Prostate gland (tissue), 2 donors: ENCODE measurements around the gene CYRIA. TPM values are rescaled to one million over a fixed set of nuclear protein-coding genes. Genes with fewer than 3 reads are reported as not detected.

ENCODE experiments used
- DNase-seq: peaks from one replicate; pipeline ENCODE4 v3.0.0-alpha.2; 2019; ENCODE audit warnings: low spot score
- H3K27ac ChIP-seq, 2 donors: fragments of 200-600 bp; sonication (generic); 2 replicates each; pipeline ENCODE4 v1.5.1; 2017 to 2019
- H3K27me3 ChIP-seq: fragments of 200-600 bp; sonication (generic); replicated peaks from 2 replicates; pipeline ENCODE4 v1.5.1; 2019; ENCODE audit not compliant: insufficient read depth
- H3K36me3 ChIP-seq, 2 donors: fragments of 200-600 bp; sonication (generic); 1 replicate in 1 of 2; 2 replicates in 1 of 2; pipeline versions ENCODE4 v1.5.1 to v1.8.1; 2017 to 2019
- H3K4me1 ChIP-seq: fragments of 200-600 bp; sonication (generic); replicated peaks from 2 replicates; pipeline ENCODE4 v1.5.1; 2019
- H3K4me3 ChIP-seq, 2 donors: fragments of 200-600 bp; sonication (generic); 2 replicates each; pipeline ENCODE4 v1.5.1; 2017 to 2019
- H3K9me3 ChIP-seq: fragments of 200-600 bp; sonication (generic); 2 replicates; pipeline ENCODE4 v1.5.1; 2017
- POLR2A ChIP-seq: fragments of 450-650 bp; IDR thresholded peaks from one replicate; pipeline ENCODE4 v1.6.1; 2016; ENCODE audit warnings: antibody characterized with exemption, mild to moderate bottlenecking
- POLR2AphosphoS5 ChIP-seq: sonication (generic); formaldehyde crosslinking; IDR thresholded peaks from one replicate; pipeline ENCODE4 v1.6.1; 2017; ENCODE audit warnings: antibody characterized with exemption
- WGBS: methylation state at CpG from one replicate; pipeline ENCODE4 v1.1.5; 2018; 5-methylcytosine and 5-hydroxymethylcytosine counted together
- intact Hi-C: fragments of 100-400 bp; cut with DNase I; formaldehyde crosslinking; loops from one replicate; pipeline ENCODE4 v1.14.2; 2022
- total RNA-seq, 2 donors: library from RNA; depleted of rRNA; stranded (reverse); fragments of >200 nt; gene quantifications; one replicate each; pipeline ENCODE4 v1.1.0, GENCODE V29; 2016
- TF ChIP-seq, protein P1 (sequence below), 4 experiments: fragments of 200-600 bp in 2 of 4; fragments of 450-650 bp in 2 of 4; sonication (generic) in 2 of 4; IDR thresholded peaks; 1 replicate in 3 of 4; 2 replicates in 1 of 4; pipeline ENCODE4 v1.5.1; 2016 to 2019; ENCODE audit warnings: antibody characterized with exemption in 4 of 4, mild to moderate bottlenecking in 2 of 4, moderate library complexity in 2 of 4

CYRIA gene
- total RNA-seq, 2 donors from 2014 or later: 6.5 to 10.3 TPM

DNA sequence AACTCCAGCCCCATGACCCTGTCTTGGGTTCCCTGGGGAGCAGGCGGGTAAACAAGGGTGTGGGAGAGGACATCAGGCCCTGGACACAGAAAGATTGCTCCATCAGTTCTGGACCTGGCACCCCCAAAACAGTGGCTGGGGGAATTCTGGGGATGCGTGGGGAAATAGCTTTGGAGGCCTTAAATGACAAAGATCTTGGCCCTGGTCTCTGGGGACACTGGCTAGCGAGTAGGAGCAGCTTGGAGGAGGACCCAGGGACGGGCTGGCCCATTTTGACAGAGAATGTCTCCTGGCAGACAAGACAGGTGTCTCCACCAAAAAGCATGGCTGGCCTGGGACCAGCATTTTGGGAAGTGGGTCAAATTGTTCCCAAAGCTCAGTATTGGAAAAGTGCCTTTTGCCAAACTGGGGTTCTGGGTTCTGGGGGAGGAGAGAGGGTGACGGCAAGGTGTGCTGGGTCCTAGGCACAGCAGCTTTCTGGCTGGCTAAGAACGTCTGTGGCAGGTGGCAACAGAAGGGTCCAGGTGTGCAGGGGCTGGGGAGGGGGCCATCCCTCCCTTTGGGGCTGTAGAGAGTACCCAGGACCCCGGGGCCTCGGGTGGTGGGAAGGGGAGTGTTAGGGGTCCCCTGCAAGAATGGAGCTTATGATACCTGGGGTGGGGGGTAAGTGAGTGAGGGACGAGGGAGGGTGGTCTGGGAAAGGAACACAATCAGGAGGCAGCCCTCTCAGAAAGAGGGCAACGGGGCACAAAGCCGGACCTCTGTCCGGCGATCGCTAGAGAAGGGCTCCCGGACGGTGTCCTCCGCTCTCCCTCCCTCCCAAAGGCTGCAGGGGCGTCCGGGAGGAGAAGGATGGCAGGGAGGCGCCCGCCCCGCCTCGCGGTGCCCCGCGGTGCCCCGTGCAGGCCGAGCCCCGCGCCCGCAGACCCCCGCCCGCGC is 556 bp downstream of the CYRIA start:
- Histone ChIP-seq H3K4me3 (peak overlapping the region; percentile 59 to 61), H3K27me3 (no peaks in the 10 kb centered on the region), H3K9me3 (no peaks in the 10 kb centered on the region), H3K36me3 (no peaks in the 10 kb centered on the region), H3K27ac (peak overlapping the region; percentile 60 to 63), H3K4me1 (peaks cover 12% of the 10 kb centered on the region)
- intact Hi-C loops: loop anchor here (10.0 kb wide), 1 partner anchor 1090 kb away; the partner anchor contains the start of genes GEN1 and SMC6
- TF ChIP-seq POLR2A (no peak), POLR2AphosphoS5 (no peak)
- TF ChIP-seq, protein P1, sequence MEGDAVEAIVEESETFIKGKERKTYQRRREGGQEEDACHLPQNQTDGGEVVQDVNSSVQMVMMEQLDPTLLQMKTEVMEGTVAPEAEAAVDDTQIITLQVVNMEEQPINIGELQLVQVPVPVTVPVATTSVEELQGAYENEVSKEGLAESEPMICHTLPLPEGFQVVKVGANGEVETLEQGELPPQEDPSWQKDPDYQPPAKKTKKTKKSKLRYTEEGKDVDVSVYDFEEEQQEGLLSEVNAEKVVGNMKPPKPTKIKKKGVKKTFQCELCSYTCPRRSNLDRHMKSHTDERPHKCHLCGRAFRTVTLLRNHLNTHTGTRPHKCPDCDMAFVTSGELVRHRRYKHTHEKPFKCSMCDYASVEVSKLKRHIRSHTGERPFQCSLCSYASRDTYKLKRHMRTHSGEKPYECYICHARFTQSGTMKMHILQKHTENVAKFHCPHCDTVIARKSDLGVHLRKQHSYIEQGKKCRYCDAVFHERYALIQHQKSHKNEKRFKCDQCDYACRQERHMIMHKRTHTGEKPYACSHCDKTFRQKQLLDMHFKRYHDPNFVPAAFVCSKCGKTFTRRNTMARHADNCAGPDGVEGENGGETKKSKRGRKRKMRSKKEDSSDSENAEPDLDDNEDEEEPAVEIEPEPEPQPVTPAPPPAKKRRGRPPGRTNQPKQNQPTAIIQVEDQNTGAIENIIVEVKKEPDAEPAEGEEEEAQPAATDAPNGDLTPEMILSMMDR (IDR thresholded peaks at IDR 0.05): no peak
- no peak for DNase-seq
- 7% methylated on average over 30 of the region's 34 CpGs for WGBS

DNA sequence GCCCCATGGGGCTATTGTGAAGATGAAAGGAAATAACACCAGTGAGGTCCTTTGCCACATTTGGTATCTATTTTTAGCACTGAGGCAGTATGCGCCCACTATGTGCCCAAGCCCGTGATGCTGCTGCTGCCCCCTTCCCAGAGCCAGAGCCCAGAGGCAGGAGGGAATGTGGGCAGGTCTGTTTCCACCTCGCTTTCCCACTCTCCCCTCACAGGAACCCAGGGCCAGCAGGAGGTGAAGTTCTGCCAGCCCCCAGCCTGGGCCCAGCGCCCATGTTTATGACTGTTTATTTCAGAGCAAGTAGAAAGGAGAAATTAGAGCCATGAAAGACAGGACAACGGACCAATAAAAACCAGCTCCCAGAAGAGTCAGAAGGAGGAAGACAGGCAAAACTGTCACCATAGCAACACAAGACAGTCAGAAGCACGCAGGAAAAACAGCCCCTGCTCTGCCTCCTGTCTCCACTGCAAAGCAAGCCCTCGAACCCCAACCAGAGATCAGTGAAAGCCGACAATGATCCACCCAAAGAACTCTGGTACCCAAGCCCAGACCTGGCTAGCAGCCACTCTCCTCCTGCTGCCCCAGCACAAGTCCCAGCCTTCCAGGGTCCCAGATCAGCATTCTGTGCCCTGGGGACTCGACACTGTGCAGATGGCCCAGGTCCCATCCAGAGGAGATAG is 1.4 kb downstream of the CYRIA start:
- Histone ChIP-seq H3K9me3 (no peaks in the 10 kb centered on the region), H3K4me1 (peaks cover 13% of the 10 kb centered on the region), H3K27ac (peak overlapping the region; percentile 60 to 63), H3K36me3 (no peaks in the 10 kb centered on the region), H3K4me3 (peak overlapping the region; percentile 59 to 61), H3K27me3 (no peaks in the 10 kb centered on the region)
- intact Hi-C loops: loop anchor here (10.0 kb wide), 1 partner anchor 1091 kb away; the partner anchor contains the start of genes GEN1 and SMC6
- DNase-seq: peak; percentile 83
- 7% methylated on average over 9 of the region's 9 CpGs for WGBS
- TF ChIP-seq, protein P1 (IDR thresholded peaks at IDR 0.05): no peak
- TF ChIP-seq POLR2AphosphoS5 (peak; percentile 77), POLR2A (peak; percentile 32)

DNA sequence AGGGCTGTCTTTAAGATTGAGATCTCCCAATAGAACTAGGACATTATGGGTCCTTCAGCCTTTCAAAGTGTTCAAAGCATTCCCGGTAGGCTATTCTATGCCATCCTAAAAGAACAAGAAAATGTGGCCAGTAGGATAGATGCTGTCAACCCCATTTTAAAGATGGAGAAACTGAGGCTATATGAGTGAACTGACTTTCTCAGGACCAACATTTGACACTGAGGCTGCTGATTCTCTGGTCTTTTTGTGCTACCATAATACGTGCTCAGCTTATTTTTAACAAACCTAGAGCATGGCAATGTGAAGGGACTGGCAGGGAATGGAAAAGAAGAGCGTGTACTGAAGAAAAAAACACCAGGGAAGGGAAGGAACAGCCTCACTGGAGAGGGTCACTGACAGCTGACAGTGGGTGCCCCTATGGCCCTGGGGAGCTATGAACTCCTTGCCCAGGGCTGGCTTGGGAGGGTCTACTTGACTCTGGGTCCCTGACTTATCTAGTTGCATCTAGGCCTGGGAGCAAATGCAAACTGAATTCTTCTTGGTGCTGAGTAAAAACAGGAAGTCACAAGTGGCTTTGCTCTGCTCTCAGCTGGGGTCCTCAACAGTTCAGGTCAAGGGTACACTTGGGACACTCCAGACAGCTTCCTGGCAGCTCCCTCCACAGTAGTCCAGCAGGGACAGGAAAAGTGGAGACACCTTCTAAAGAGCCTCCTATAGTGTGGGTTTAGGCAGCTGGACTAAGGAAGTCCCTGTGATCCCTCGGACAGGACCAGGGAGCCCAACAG is 2.3 kb downstream of the CYRIA start:
- WGBS: 87% methylated on average over 4 of the region's 4 CpGs
- Histone ChIP-seq H3K27me3 (no peaks in the 10 kb centered on the region), H3K27ac (peak overlapping the region; percentile 60 to 63), H3K9me3 (no peaks in the 10 kb centered on the region), H3K4me3 (no peak overlapping the region), H3K4me1 (peaks cover 20% of the 10 kb centered on the region), H3K36me3 (no peaks in the 10 kb centered on the region)
- no peak for TF ChIP-seq POLR2AphosphoS5
- intact Hi-C loops: loop anchor here (10.0 kb wide), 1 partner anchor 1091 kb away; the partner anchor contains the start of genes GEN1 and SMC6
- no peak for DNase-seq

- 59% methylated on average over 5 of the region's 5 CpGs for WGBS
- Histone ChIP-seq H3K9me3 (no peaks in the 10 kb centered on the region), H3K4me3 (no peak overlapping the region), H3K4me1 (peaks cover 20% of the 10 kb centered on the region), H3K36me3 (no peaks in the 10 kb centered on the region), H3K27me3 (no peaks in the 10 kb centered on the region), H3K27ac (peak overlapping the region; percentile 13 to 33)
- TF ChIP-seq, protein P1 (IDR thresholded peaks at IDR 0.05): no peak
- TF ChIP-seq POLR2AphosphoS5: no peak
- no peak for TF ChIP-seq POLR2A
- DNase-seq: no peak
- intact Hi-C loops: loop anchor here (10.0 kb wide), 1 partner anchor 1093 kb away; the partner anchor contains the start of genes GEN1 and SMC6
Observed at GRCh38 chr2:16661936-16662839, 3.4 kb downstream of the CYRIA start.
